NB4 (cell line): ENCODE measurements around the gene TPRG1L.
A peak's percentile ranks its signal among the peaks of the same experiment; 100 is the strongest.
"Not testable (repeated sequence)": the region's sequence is repeated elsewhere in the genome, so short reads cannot be mapped to it uniquely, and the experiment has no call there.

Experiments used
- DNase-seq: peaks from one replicate; pipeline ENCODE4 v3.0.0; 2010; ENCODE audit warnings: low read depth
- H3K4me3 ChIP-seq: one replicate; pipeline ENCODE4 v1.5.1; 2011; ENCODE audit warnings: mild to moderate bottlenecking, low read depth, low read length, moderate library complexity
- MAX ChIP-seq: IDR thresholded peaks from 2 replicates; pipeline ENCODE4 v1.6.1; 2011; ENCODE audit warnings: low read depth, low read length
- MYC ChIP-seq: IDR thresholded peaks from 2 replicates; pipeline ENCODE4 v1.6.1; 2011; ENCODE audit warnings: low read depth, low read length
- POLR2A ChIP-seq: IDR thresholded peaks from 2 replicates; pipeline ENCODE4 v1.6.1; 2011; ENCODE audit warnings: mild to moderate bottlenecking; ENCODE audit not compliant: insufficient read length; ENCODE audit errors: extremely low read depth
- TF ChIP-seq, protein P1 (sequence below): IDR thresholded peaks from one replicate; pipeline ENCODE4 v1.5.1; 2012; ENCODE audit warnings: low read depth, low read length

The TPRG1L gene

DNA sequence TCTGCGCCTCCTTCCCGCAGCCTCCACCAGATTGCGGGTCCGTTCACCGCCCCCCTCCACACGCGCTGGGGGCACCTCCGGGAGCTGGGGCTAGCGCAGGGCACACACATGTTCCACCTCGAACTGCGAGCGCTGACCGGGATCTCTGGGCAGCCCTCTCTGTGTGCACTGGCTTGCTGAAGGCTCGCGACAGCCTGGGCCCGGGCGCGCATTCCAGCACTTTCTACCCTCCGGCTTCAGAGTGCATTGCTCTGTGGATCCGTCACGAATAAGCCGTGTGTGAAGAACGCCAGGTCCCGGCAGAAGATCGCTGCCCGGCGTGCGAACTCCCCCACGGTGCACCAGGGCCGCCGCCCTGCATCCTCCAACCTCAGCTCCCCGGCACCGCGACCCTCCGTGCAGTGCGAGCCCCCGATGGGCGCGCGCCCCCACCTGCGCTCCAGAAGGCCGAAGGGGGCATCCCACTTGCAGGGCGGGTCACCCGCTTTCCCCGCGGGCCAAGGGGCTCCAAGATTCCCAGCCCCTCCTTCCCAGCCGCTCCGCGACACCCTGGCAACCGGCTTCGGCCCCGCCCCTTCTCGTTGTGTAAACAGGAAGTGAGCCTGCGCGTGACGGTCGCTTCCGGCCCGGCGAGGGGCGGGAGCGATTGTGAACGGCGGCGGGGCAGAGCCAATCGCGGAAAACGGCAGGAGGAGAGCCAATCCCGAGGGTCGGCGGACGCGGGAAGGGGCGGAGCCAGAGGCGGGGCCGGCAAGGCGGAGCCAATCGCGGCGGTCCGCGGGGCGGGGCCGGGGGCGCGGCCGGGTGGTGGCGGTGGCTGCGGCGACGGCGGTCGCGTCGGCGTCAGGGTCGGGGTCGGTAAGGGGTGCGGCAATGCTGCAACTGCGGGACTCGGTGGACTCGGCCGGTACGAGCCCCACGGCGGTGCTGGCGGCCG, at the start of gene TPRG1L:
TPRG1L (plus strand) TSS at position 816 of the 937 bp plus-strand sequence; CDS start at position 874, 58 bp downstream.
- TF ChIP-seq POLR2A (no peak), MAX (peak; percentile 56; the same call in 1 of the 2 replicates)
- H3K4me3 ChIP-seq = peak within 1 kb of the TSS; percentile 61
- DNase-seq = peak; percentile 95

GRCh38 chr1:3575515-3575914, 49.3 kb upstream of the TPRG1L start:
- DNase-seq, H3K4me3 ChIP-seq: not testable (repeated sequence)

- TF ChIP-seq, protein P1, sequence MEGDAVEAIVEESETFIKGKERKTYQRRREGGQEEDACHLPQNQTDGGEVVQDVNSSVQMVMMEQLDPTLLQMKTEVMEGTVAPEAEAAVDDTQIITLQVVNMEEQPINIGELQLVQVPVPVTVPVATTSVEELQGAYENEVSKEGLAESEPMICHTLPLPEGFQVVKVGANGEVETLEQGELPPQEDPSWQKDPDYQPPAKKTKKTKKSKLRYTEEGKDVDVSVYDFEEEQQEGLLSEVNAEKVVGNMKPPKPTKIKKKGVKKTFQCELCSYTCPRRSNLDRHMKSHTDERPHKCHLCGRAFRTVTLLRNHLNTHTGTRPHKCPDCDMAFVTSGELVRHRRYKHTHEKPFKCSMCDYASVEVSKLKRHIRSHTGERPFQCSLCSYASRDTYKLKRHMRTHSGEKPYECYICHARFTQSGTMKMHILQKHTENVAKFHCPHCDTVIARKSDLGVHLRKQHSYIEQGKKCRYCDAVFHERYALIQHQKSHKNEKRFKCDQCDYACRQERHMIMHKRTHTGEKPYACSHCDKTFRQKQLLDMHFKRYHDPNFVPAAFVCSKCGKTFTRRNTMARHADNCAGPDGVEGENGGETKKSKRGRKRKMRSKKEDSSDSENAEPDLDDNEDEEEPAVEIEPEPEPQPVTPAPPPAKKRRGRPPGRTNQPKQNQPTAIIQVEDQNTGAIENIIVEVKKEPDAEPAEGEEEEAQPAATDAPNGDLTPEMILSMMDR = no peak
- no peak for TF ChIP-seq MAX
- no peak for TF ChIP-seq MYC
- no peak for TF ChIP-seq POLR2A
- H3K4me3 ChIP-seq = no peak overlapping the region
- DNase-seq = no peak
Observed at GRCh38 chr1:3575993-3576392, 48.8 kb upstream of the TPRG1L start.

- TF ChIP-seq MAX = 0 out of 2 replicates have a peak, but pooled peaks have one; percentile 4
- TF ChIP-seq POLR2A = no peak
- no peak overlapping the region for H3K4me3 ChIP-seq
- DNase-seq = no peak
Observed at GRCh38 chr1:3577300-3577699, 47.5 kb upstream of the TPRG1L start.

DNA sequence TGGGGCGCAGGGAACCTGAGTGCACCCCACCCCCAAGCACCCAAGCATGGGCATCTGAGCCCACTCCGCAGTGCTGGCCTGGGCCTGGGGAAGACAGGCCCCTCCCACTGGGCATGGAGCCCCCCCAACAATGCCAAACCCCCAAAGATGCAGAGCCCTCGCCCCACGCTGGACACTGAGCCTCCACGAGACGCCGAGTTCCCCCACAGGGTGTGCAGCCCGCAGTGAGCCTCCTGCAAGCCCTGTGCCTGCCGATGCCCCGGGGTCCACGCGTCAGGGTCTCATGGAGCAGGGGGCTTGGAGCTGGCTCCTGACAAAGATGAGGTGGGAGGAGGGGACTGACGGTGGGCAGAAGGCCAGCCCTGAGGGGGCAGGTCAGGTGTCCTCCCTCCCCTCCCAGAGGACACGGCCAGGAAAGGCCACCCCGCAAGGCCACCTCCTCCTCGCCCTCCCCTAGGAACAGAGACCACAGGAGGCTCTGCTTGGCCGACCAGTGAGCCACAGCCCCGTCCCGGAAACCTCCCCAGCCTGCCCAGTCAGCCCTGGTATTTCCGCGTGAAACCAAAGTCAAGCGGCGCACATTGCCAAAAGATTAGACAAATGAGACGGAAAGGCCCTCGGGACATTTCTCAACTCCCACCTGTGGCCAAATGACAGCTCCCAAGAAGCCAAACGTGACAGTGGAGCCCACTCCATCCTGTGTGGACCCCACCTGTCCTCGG, 46.9 kb upstream of the TPRG1L start:
- no peak for TF ChIP-seq POLR2A
- TF ChIP-seq, protein P1 = no peak
- TF ChIP-seq MYC = no peak
- TF ChIP-seq MAX = no peak
- no peak overlapping the region for H3K4me3 ChIP-seq
- DNase-seq = no peak

- DNase-seq = no peak
- no peak overlapping the region for H3K4me3 ChIP-seq
- TF ChIP-seq MAX (no peak), POLR2A (no peak), MYC (no peak)
- TF ChIP-seq, protein P1 = no peak
Observed at GRCh38 chr1:3578433-3578805, 46.4 kb upstream of the TPRG1L start.

GRCh38 chr1:3578906-3579305, 45.9 kb upstream of the TPRG1L start:
- DNase-seq = no peak
- no peak for TF ChIP-seq MYC
- no peak for TF ChIP-seq POLR2A
- TF ChIP-seq, protein P1 = no peak
- TF ChIP-seq MAX = no peak
- H3K4me3 ChIP-seq = no peak overlapping the region
